K562 (cell line): ENCODE data around the gene SANBR. TPM values are rescaled to one million over a fixed set of nuclear protein-coding genes. Genes with fewer than 3 reads are reported as not detected.

Experiments used
- BRF1 ChIP-seq: IDR thresholded peaks from 3 replicates; pipeline ENCODE4 v1.6.1; 2011; ENCODE audit warnings: borderline replicate concordance, mild to moderate bottlenecking; ENCODE audit not compliant: insufficient read length; ENCODE audit errors: extremely low read depth
- HMG20A ChIP-seq: fragments of 450-650 bp; formaldehyde crosslinking; conservative IDR thresholded peaks from 2 replicates; pipeline ENCODE4 v1.4.0; 2020; ENCODE audit warnings: mild to moderate bottlenecking, mixed read lengths
- polyA plus RNA-seq, 8 experiments: library from polyadenylated mRNA; depleted of rRNA in 4 of 8; stranded (reverse) in 5 of 8; unstranded in 3 of 8; fragments of >200 nt; fragmentation: Nextera tagmentation in 2 of 8; fragmentation: Illumina TruSeq in 1 of 8; extraction: Ambion mirVana in 2 of 8; extraction: Trizol in 1 of 8; gene quantifications; 2 replicates each; pipeline versions ENCODE4 v1.2.1 to v1.2.3, GENCODE V29; 2011 to 2014; ENCODE audit warnings: inconsistent platforms in 1 of 8, missing spikeins in 1 of 8
- total RNA-seq, 7 experiments: library from RNA; depleted of rRNA in 6 of 7; stranded (reverse); fragments of >200 nt in 6 of 7; fragmentation: Illumina TruSeq in 2 of 7; extraction: Trizol in 2 of 7; gene quantifications; 2 replicates each; pipeline versions ENCODE4 v1.2.1 to v1.2.3, GENCODE V29; 2011 to 2021; ENCODE audit warnings: low replicate concordance in 1 of 7
- TF ChIP-seq, protein P1 (sequence below), 2 experiments: fragments of 450-650 bp; IDR thresholded peaks; 2 replicates each; pipeline ENCODE4 v1.6.1; 2016; ENCODE audit warnings: mild to moderate bottlenecking in 2 of 2, borderline replicate concordance in 1 of 2, low read depth in 1 of 2, moderate library complexity in 1 of 2

Gene SANBR
- total and polyA plus RNA-seq, 9 of the 15 experiments (the other 6 are each of a cell fraction or from before 2014, with no cell fraction given): 1.5 to 7.7 (median 6.2) TPM

DNA sequence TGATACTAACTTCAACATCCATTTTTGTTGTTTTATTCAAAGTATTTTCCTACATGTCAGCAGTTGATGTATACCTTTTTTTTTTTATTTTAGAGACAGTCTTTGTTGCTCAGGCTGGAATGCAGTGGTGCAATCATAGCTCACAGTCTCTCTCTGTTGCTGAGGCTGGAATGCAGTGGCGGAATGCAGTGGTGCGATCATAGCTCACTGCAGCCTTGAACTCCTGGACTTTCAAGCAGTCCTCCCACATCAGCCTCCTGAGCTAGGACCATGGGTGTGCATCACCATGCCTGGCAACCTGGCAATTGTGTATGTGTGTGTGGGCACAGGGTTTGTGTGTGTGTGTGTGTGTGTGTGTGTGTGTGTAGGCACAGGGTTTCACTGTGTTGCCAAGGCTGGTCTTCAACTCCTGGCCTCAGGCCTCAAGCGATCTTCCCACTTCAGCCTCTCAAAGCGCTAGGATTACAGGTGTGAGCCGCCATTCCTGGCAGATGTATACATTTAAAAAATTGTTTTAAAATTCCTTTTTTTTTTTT is 24.8 kb downstream of the SANBR start (continued):
- TF ChIP-seq, protein P1, sequence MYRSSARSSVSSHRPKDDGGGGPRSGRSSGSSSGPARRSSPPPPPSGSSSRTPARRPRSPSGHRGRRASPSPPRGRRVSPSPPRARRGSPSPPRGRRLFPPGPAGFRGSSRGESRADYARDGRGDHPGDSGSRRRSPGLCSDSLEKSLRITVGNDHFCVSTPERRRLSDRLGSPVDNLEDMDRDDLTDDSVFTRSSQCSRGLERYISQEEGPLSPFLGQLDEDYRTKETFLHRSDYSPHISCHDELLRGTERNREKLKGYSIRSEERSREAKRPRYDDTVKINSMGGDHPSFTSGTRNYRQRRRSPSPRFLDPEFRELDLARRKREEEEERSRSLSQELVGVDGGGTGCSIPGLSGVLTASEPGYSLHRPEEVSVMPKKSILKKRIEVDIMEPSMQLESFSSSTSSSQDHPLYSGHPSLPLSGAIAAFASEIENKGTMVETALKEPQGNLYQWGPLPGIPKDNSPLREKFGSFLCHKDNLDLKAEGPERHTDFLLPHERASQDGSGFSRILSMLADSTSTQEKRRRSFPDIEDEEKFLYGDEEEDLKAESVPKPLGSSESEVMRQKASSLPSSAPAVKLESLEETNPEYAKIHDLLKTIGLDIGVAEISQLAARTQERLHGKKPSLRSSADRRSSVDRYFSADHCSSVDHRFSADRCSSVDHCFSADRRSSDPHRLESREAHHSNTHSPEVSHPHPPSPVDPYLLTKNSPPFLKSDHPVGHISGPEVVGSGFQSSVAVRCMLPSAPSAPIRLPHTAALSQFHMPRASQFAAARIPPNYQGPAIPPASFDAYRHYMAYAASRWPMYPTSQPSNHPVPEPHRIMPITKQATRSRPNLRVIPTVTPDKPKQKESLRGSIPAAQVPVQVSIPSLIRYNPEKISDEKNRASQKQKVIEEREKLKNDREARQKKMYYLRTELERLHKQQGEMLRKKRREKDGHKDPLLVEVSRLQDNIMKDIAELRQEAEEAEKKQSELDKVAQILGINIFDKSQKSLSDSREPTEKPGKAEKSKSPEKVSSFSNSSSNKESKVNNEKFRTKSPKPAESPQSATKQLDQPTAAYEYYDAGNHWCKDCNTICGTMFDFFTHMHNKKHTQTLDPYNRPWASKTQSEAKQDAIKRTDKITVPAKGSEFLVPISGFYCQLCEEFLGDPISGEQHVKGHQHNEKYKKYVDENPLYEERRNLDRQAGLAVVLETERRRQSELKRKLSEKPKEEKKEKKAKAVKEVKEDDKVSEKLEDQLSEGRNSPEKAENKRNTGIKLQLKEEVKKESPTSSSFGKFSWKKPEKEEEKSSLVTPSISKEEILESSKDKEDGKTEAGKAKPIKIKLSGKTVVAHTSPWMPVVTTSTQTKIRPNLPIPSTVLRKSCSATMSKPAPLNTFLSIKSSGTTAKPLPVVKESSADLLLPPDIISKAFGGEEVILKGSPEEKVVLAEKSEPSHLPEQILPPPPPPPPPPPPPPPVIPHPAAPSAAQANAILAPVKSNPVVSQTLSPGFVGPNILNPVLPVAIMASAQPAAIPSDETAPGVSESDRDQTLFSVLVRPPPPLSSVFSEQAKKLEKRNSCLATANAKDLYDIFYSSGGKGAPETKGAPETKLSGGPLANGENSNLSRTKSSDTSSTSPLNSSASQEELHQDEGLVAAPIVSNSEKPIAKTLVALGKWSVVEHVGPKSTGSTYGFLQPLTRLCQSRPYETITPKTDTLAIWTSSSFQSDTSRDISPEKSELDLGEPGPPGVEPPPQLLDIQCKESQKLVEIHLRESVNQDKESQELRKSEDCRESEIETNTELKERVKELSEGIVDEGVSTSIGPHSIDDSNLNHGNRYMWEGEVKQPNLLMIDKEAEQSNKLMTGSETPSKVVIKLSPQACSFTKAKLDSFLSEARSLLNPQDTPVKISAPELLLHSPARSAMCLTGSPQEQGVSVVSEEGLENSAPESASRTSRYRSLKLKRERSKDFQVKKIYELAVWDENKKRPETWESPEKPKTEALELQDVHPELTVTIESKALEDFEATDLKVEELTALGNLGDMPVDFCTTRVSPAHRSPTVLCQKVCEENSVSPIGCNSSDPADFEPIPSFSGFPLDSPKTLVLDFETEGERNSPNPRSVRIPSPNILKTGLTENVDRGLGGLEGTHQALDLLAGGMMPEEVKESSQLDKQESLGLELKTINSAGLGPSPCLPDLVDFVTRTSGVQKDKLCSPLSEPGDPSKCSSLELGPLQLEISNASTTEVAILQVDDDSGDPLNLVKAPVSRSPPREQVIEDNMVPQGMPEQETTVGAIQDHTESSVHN (IDR thresholded peaks at IDR 0.05; ENCODE audit: borderline replicate concordance in 1 of 2, low read depth in 1 of 2): no peak
- no peak for TF ChIP-seq BRF1
- TF ChIP-seq HMG20A: no peak
